ENCODE results near the gene CNTNAP5. TPM values are rescaled to one million over a fixed set of nuclear protein-coding genes. Genes with fewer than 3 reads are reported as not detected.

CNTNAP5 gene
- total and polyA plus RNA-seq, 2 experiments from 2014 or later = 0.03 TPM; not detected in 1

DNA sequence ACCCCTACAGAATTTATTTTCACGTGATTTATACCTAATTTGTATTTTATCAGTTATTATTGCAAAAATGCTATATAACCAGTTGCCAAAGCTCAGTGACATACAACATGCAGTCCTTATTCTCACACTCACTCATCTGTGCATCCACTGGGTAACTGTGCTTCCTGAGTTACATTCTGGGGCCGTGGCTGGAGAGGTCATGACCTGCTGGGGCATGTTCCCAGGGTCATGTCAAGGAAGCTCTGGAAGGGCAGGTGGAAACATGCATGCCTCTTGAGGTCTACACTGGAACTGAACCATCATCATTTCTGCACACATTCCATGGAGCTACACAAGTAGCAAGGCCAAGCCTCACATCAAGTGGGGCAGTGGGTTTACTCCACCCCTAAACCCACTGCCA is 715.5 kb downstream of the CNTNAP5 start:
- H3K27ac ChIP-seq = no peak overlapping the region
- no peaks in the 10 kb centered on the region for H3K9me3 ChIP-seq (ENCODE audit: low read depth)
- no peak overlapping the region for H3K4me3 ChIP-seq
- no peaks in the 10 kb centered on the region for H3K36me3 ChIP-seq
- no peaks in the 10 kb centered on the region for H3K4me1 ChIP-seq (ENCODE audit: low read depth)
- no peak for DNase-seq (ENCODE audit: low read depth in 1 of 2, low spot score in 1 of 2)
- TF ChIP-seq, protein P1, sequence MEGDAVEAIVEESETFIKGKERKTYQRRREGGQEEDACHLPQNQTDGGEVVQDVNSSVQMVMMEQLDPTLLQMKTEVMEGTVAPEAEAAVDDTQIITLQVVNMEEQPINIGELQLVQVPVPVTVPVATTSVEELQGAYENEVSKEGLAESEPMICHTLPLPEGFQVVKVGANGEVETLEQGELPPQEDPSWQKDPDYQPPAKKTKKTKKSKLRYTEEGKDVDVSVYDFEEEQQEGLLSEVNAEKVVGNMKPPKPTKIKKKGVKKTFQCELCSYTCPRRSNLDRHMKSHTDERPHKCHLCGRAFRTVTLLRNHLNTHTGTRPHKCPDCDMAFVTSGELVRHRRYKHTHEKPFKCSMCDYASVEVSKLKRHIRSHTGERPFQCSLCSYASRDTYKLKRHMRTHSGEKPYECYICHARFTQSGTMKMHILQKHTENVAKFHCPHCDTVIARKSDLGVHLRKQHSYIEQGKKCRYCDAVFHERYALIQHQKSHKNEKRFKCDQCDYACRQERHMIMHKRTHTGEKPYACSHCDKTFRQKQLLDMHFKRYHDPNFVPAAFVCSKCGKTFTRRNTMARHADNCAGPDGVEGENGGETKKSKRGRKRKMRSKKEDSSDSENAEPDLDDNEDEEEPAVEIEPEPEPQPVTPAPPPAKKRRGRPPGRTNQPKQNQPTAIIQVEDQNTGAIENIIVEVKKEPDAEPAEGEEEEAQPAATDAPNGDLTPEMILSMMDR (IDR thresholded peaks at IDR 0.05; ENCODE audit: low read depth, low read length) = no peak
- H3K27me3 ChIP-seq = no peaks in the 10 kb centered on the region

DNA sequence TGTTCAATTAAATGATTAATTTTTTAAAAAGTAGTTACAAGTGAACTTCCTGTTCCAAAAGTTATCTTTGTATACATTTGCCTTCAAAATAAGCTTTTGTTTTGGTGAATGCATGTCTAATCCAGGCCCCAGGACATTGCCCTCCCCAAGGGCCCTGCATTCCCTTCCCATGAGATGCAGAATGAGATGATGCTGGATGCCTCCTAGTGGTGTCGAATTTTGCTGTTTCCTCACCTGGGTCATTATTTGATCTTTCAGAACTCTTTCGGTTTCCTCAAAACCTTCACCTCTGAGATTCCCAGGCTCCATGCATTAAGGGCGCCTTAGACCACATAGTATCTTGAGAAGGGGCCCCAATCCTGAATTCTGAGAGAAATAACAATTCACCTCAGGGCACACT is 728.8 kb downstream of the CNTNAP5 start:
- Histone ChIP-seq H3K27ac (no peak overlapping the region), H3K4me3 (no peak overlapping the region), H3K36me3 (no peaks in the 10 kb centered on the region), H3K9me3 (ENCODE audit: low read depth) (no peaks in the 10 kb centered on the region), H3K27me3 (no peaks in the 10 kb centered on the region), H3K4me1 (ENCODE audit: low read depth) (no peaks in the 10 kb centered on the region)
- no peak for DNase-seq (ENCODE audit: low read depth in 1 of 2, low spot score in 1 of 2)
- TF ChIP-seq, protein P1 (IDR thresholded peaks at IDR 0.05; ENCODE audit: low read depth, low read length) = no peak

DNA sequence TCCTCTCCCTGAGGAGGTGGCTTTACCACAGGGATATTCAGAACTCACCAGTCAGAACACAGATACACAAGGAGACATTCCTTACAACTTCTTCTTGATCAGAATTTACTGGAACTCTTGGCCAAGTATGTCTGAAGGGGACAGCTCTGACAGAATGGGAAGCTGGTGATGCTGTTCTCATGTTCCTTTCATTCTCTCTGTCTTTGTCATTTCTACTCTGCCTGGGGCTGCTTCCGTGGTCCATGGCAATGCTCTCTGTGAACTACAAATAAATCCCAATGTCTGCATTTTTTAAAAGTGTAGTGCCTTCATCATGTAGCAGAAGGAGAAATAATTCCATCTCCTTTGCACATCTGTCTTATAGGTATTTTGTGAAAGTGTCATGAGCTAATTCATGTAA is 730.3 kb downstream of the CNTNAP5 start:
- Histone ChIP-seq H3K4me1 (ENCODE audit: low read depth) (no peaks in the 10 kb centered on the region), H3K9me3 (ENCODE audit: low read depth) (no peaks in the 10 kb centered on the region), H3K36me3 (no peaks in the 10 kb centered on the region), H3K27ac (no peak overlapping the region), H3K4me3 (no peak overlapping the region), H3K27me3 (no peaks in the 10 kb centered on the region)
- peak in 1 of 2 donors; percentile 5 for DNase-seq (ENCODE audit: low read depth in 1 of 2, low spot score in 1 of 2)
- TF ChIP-seq, protein P1 (IDR thresholded peaks at IDR 0.05; ENCODE audit: low read depth, low read length) = no peak

DNA sequence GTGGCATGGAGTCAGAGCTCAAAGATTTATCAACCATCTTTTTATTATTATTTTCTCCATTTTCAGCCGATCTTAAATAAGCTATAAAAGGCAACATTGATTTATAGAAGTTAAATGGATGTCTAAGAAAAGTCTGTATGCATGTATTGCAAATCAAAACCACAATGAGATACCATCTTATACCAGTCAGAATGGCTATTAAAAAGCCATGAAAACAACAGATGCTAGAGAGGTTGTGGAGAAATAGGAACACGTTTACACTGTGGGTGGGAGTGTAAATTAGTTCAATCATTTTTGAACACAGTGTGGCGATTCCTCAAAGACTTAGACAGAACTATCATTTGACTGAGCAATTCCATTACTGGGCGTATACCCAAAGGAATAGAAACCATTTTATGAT is 731.0 kb downstream of the CNTNAP5 start:
- Histone ChIP-seq H3K4me1 (ENCODE audit: low read depth) (no peaks in the 10 kb centered on the region), H3K27me3 (no peaks in the 10 kb centered on the region), H3K36me3 (no peaks in the 10 kb centered on the region), H3K4me3 (no peak overlapping the region), H3K9me3 (ENCODE audit: low read depth) (no peaks in the 10 kb centered on the region), H3K27ac (no peak overlapping the region)
- no peak for DNase-seq (ENCODE audit: low read depth in 1 of 2, low spot score in 1 of 2)
- TF ChIP-seq, protein P1 (IDR thresholded peaks at IDR 0.05; ENCODE audit: low read depth, low read length) = no peak

DNA sequence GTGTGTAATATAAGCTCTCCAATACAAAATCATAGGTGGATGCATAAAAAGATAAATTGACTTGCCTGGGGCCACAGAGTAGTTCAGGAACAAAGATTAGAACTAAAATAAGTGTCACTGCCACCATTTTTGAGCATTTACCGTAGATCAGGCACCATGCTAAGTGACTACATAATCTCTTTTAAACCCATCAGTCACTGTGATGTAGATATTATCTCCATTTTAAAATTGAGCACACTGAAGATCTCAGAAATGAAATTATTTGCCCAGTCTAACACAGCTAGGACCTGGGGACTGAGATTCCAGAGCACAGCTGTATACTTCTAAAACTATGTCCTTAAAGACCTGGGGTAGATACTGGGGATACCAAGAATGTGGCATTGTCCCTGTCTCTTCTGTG is 737.3 kb downstream of the CNTNAP5 start:
- H3K36me3 ChIP-seq = no peaks in the 10 kb centered on the region
- no peak overlapping the region for H3K4me3 ChIP-seq
- no peaks in the 10 kb centered on the region for H3K27me3 ChIP-seq
- no peaks in the 10 kb centered on the region for H3K9me3 ChIP-seq (ENCODE audit: low read depth)
- TF ChIP-seq, protein P1 (IDR thresholded peaks at IDR 0.05; ENCODE audit: low read depth, low read length) = no peak
- no peaks in the 10 kb centered on the region for H3K4me1 ChIP-seq (ENCODE audit: low read depth)
- DNase-seq (ENCODE audit: low read depth in 1 of 2, low spot score in 1 of 2) = no peak
- no peak overlapping the region for H3K27ac ChIP-seq

DNA sequence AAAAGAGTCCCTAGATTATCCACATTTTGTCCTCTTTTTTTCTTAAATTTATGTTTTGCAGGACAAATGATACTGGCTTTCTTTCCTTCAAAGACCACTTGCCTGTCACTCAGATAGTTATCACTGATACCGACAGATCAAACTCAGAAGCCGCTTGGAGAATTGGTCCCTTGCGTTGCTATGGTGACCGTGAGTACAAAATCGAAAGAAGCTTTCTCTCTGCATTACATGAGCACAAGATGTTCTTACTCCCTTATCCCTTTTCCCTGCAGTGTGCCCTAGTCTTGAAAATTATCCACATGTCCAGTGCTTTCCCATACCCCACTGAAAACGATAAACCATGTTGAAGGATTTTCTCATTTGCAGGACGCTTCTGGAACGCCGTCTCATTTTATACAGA is 738.5 kb downstream of the CNTNAP5 start:
- Histone ChIP-seq H3K27me3 (no peaks in the 10 kb centered on the region), H3K36me3 (no peaks in the 10 kb centered on the region)
- TF ChIP-seq, protein P1 (IDR thresholded peaks at IDR 0.05; ENCODE audit: low read depth, low read length) = no peak

More for the DNA sequence above, 738.5 kb downstream of the CNTNAP5 start:
- H3K9me3 ChIP-seq (ENCODE audit: low read depth) = no peaks in the 10 kb centered on the region
- no peaks in the 10 kb centered on the region for H3K4me1 ChIP-seq (ENCODE audit: low read depth)
- no peak overlapping the region for H3K27ac ChIP-seq
- no peak overlapping the region for H3K4me3 ChIP-seq
- no peak for DNase-seq (ENCODE audit: low read depth in 1 of 2, low spot score in 1 of 2)
